Measurements from ENCODE around the gene LRRC27. TPM values are rescaled to one million over a fixed set of nuclear protein-coding genes. Genes with fewer than 3 reads are reported as not detected.

LRRC27 gene
- total RNA-seq, 4 donors from 2014 or later, result 5.9 to 69.5 (median 8.3) TPM; not detected in 1

DNA sequence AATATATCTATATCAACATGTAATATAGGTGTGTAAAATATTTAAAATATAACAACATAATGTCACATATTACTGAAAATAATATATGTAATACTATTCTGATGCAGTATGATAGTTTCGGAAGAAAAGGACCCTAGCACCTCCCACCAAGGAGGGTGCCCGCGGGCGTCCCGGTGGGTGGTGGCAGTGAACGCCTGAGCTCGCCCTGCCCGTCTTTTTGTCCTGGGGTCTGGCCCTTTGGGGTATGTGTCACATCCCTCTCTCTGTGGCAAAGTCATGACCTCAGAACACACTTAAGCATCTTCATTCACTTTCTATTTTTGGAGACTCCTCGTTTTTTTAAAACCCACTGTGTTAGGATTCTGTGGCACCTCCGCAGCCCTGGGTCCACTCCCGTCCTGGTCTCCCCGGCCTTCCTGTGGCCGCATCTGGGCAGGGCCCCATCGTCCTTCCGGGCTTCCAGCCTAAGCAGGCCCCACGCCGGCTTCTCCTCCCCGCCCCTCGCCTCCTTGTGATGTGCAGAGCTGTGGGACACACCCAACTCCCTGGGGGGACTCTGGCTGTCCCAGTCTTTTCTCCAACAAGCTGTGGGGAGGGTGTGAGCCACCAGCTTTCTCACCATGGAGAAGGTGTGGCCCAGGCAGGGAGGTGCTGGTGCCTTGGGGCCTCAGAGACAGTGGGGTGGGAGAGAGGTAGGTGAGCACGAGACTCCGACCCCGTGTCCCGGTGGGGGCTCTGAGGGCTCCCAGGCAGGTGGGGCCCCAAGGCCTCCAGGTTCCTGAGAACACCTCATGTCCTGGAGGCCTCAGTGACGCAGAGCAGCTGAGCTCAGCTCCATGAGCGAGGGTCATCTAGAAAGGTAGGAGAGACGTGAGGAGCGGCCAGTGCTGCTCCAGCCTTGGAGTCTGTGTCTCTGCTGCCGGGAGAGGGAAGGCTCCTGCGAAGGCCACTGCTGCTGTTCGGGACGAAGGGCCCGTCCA, 81.5 kb downstream of the LRRC27 start:
- no peak for TF ChIP-seq POLR2A (IDR thresholded peaks at IDR 0.05)
- Histone ChIP-seq H3K4me3 (no peak overlapping the region), H3K27ac (peak overlapping the region; percentile 91 to 97 (median 95)), H3K9me3 (no peaks in the 10 kb centered on the region), H3K4me1 (peaks cover 39 to 82% (median 73%) of the 10 kb centered on the region in 4 donors), H3K36me3 (no peaks in the 10 kb centered on the region), H3K27me3 (no peaks in the 10 kb centered on the region)
- in situ Hi-C loops (cut with MboI; ENCODE audit: low pct_ligation_motif_present in 1 of 4, low pct_unique_long_range_greater_than_20kb in 1 of 4, low sequenced_read_pairs in 3 of 4), result no loop called here
- 79 to 90% methylated on average over 8 to 32 of the region's 32 CpGs for WGBS, 2 donors (ENCODE audit: low coverage in 1 of 2)
- intact Hi-C loops (cut with DNase I; ENCODE audit: low total_unique reads), result no loop called here
- no peak for DNase-seq

DNA sequence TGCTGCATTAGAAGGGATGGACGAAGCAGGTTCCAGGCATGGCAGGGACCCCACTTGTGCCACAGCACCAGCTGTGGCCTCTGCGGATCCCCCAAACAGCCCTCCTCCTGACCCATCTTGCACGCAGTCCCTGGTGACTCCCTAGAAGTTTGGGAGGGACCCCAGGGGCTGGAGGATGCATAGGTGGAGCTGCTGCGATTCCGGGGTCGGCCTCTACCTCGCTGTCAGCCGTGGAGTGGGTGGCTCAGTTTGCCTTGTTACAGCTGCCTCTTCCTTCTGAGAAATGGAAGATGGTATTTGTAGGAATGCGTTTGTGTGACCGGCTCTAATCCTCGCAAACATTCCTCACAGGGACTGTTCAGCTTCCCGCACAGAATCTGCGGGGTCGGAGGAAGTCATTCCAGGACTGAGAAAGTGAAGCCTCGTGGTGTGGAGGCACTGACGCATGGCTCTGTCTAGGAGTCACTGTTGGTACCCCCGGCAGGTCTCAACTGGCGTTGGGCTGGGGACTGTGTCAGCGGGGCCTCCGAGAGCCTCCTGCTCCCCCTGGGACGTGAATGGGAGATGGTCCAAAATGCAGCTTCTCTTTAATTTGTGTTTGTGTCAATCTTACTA, 82.5 kb downstream of the LRRC27 start:
- DNase-seq, result no peak
- TF ChIP-seq POLR2AphosphoS5 (IDR thresholded peaks at IDR 0.05) (no peak), POLR2A (IDR thresholded peaks at IDR 0.05) (no peak), EP300 (IDR thresholded peaks at IDR 0.05; ENCODE audit: low read depth) (no peak)
- TF ChIP-seq, protein P1, sequence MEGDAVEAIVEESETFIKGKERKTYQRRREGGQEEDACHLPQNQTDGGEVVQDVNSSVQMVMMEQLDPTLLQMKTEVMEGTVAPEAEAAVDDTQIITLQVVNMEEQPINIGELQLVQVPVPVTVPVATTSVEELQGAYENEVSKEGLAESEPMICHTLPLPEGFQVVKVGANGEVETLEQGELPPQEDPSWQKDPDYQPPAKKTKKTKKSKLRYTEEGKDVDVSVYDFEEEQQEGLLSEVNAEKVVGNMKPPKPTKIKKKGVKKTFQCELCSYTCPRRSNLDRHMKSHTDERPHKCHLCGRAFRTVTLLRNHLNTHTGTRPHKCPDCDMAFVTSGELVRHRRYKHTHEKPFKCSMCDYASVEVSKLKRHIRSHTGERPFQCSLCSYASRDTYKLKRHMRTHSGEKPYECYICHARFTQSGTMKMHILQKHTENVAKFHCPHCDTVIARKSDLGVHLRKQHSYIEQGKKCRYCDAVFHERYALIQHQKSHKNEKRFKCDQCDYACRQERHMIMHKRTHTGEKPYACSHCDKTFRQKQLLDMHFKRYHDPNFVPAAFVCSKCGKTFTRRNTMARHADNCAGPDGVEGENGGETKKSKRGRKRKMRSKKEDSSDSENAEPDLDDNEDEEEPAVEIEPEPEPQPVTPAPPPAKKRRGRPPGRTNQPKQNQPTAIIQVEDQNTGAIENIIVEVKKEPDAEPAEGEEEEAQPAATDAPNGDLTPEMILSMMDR (IDR thresholded peaks at IDR 0.05), result no peak
- Histone ChIP-seq H3K4me1 (peaks cover 39 to 82% (median 72%) of the 10 kb centered on the region in 4 donors), H3K27ac (peak overlapping the region; percentile 32 to 97 (median 95)), H3K4me3 (no peak overlapping the region), H3K9me3 (no peaks in the 10 kb centered on the region), H3K27me3 (no peaks in the 10 kb centered on the region), H3K36me3 (no peaks in the 10 kb centered on the region)
- WGBS, 2 donors (ENCODE audit: low coverage in 1 of 2), result 80 to 84% methylated on average over 5 to 21 of the region's 21 CpGs
- intact Hi-C loops (cut with DNase I; ENCODE audit: low total_unique reads) (no loop called here), in situ Hi-C loops (cut with MboI; ENCODE audit: low pct_ligation_motif_present in 1 of 4, low pct_unique_long_range_greater_than_20kb in 1 of 4, low sequenced_read_pairs in 3 of 4) (no loop called here)

DNA sequence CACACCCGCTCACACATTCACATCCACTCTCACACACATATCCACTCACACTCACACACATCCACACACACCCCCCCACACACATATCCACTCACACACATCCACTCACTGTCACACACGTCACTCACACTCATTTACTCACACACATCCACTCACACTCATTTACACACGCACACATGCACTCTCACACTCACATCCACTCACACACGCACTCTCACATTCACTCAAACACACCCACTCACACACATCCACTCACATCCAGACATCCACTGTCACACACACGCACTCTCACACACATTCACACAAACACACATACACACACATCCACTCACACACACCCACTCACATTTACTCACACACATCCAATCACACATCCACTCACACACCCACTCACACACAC, 83.3 kb downstream of the LRRC27 start:
- intact Hi-C loops (cut with DNase I; ENCODE audit: low total_unique reads) (no loop called here), in situ Hi-C loops (cut with MboI; ENCODE audit: low pct_ligation_motif_present in 1 of 4, low pct_unique_long_range_greater_than_20kb in 1 of 4, low sequenced_read_pairs in 3 of 4) (no loop called here)
- Histone ChIP-seq H3K4me1 (peaks cover 46 to 82% (median 74%) of the 10 kb centered on the region in 4 donors), H3K36me3 (no peaks in the 10 kb centered on the region), H3K27me3 (no peaks in the 10 kb centered on the region), H3K4me3 (no peak overlapping the region), H3K9me3 (no peaks in the 10 kb centered on the region), H3K27ac (no peak overlapping the region)
- 96% methylated on average over 5 of the region's 5 CpGs for WGBS, 2 donors (ENCODE audit: low coverage in 1 of 2)
- DNase-seq, result no peak
- TF ChIP-seq POLR2A (IDR thresholded peaks at IDR 0.05), result no peak

DNA sequence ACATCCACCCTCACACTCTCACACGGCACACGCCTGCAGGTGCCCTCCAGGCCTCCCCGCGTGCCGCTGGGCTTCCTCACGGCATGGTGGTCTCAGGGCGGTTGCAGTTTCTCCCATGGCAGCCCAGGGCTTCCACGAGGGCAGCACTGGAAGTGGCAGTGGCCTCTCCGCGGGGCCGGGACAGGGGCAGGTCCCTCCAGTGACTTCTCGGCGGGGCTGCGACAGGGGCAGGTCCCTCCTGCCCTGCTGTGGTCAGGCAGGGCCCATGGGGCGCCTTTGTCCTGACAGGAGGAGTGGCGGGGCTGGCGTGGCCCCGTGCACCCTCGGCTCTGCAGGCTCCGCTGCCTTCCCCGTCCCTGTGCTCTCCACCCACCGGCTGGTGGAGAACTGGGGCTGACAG, 84.0 kb downstream of the LRRC27 start:
- in situ Hi-C loops (cut with MboI; ENCODE audit: low pct_ligation_motif_present in 1 of 4, low pct_unique_long_range_greater_than_20kb in 1 of 4, low sequenced_read_pairs in 3 of 4), result no loop called here
- Histone ChIP-seq H3K9me3 (no peaks in the 10 kb centered on the region), H3K4me1 (peaks cover 49 to 82% (median 74%) of the 10 kb centered on the region in 4 donors), H3K27ac (peak overlapping the region in 2 of 4 donors; percentile 92 to 96), H3K4me3 (no peak overlapping the region), H3K27me3 (no peaks in the 10 kb centered on the region), H3K36me3 (no peaks in the 10 kb centered on the region)
- TF ChIP-seq, protein P1 (IDR thresholded peaks at IDR 0.05), result no peak
- TF ChIP-seq POLR2AphosphoS5 (IDR thresholded peaks at IDR 0.05), result no peak
- no peak for TF ChIP-seq EP300 (IDR thresholded peaks at IDR 0.05; ENCODE audit: low read depth)
- no peak for TF ChIP-seq POLR2A (IDR thresholded peaks at IDR 0.05)
- DNase-seq, result no peak
- intact Hi-C loops (cut with DNase I; ENCODE audit: low total_unique reads), result no loop called here
- 96% methylated on average over 18 of the region's 22 CpGs; no CpG with 5 or more reads in 1 of the 2 donors for WGBS, 2 donors (ENCODE audit: low coverage in 1 of 2)

All from transverse colon (tissue), 4 donors.